Amygdala (tissue), 56 donors: ENCODE data around the gene AMPD3.

ENCODE experiments used
- DNase-seq, 56 donors: peaks; one replicate each; lab custom pipeline; 2025; lab: John Stamatoyannopoulos, UW

AMPD3 gene

DNA sequence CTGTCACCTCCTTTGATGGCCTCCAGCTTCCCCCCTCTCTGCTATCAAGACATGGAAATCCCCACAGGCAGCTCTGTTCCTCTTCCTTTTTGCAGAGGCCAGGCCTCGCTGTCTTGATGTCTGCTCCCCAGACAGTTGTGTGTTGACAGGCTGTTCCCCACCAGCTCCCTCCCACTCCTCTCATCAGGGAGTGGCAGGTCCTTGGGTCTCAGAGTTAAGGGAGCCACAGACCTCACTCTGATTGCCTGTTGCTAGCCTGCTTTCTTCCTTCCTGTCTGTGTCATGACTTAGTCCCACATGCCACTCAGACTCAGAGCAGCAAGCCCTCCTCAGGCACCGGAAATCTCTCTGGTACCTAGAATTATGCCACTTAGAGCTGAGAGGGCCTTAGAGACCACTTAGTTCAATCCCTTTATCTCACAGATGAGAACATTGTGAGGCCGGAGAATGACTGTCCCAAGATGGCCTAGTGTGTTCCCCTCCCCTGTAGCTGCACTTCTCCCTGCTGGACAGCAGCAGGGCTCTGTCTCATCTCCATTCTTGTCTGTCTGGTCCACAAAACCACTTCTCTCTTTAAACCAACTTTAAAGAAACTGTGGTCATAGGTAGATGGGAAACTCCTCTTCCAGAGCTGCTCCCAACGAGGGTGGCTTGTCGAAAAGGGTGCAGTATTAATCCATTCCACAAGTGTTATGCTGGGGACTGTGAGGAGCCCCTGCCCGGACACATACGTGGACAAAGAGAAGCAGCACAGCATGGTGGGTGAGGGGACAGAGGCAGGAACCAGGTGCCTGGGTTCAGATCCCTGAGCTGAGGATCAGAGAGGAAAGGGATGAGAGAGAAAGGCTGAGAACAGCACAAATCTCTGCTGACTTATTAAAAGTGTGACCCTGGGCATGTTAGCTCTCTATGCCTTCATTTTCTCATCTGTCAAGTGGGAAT is 4.2 kb downstream of the AMPD3 start:
- DNase-seq: peak in 3 of 56 donors; percentile 12 to 28 (median 27)

DNA sequence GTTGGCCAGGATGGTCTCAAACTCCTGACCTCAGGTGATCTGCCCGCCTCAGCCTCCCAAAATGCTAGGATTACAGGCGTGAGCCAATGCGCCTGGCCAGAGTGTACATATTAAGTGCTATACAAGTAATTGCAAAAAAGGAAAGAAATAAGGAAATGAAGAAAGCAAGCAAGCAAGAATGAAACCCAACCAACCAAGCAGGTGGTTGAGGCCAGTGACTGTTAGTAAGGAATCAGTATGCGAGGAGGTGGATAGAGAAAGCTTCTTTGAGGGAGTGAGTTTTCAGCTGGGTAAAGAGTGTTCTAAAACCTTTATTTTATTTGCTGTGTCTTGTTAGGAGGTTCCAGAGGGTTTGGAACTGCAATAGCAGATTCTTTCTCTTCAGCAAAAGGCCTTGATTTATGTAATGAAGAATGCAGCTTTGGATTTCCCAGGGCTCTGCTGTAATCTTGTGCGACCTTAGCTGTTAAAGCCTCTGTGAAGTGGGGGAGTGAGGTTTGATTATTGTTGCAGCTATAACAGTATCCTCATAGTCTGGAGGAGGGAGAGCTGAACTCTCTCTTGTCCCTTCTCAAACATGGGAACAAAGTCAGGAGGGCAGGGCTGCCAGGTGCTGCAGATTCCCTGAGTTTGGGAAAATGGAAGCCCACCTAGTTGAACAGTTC is 5.7 kb downstream of the AMPD3 start:
- no peak for DNase-seq

DNA sequence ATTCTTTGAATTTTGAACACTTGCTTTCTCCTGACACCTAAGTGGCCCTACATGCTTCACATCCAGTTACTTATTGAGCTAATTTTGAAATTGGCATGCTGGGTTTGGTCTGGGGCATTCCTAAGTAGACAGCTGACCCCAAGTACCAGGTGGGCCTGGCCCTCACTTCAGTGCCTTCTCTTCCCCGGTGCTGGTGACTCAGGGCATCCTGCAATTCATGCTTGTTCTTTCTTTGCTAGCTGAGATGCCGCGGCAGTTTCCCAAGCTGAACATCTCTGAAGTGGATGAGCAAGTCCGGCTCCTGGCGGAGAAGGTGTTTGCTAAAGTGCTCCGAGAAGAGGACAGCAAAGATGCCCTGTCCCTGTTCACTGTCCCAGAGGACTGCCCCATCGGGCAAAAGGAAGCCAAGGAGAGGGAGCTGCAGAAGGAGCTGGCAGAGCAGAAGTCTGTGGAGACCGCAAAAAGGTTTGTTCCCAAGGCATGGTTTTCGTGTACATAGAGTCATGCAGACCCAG is 6.3 kb downstream of the AMPD3 start:
- DNase-seq: no peak

DNA sequence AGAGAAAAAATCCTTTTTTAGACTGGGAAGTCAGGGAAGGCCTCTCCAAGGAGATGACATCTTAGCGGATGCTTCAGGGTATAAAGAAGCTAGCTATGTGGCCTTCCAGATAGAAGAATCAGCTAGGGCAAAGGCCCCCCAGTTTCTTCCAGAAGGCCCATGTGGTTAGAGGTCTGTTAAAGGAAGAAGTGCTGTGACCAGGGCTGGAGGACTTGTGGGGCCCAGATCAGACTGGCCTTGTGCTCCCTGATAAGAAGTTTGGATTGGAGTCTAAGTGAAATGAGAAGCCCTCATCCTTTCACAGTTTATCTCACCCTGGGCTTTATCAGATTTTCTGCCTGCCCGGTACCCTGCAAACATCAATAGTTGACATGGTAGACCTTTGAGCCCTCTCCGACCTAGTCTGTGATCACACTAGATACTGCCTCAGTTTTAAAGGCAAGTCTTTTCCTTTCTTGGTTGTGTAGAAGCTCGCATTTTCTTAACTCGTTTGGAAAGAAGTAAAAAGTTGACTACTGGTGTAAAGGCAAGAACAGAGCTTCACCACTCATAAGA is 7.8 kb downstream of the AMPD3 start:
- DNase-seq: no peak

DNA sequence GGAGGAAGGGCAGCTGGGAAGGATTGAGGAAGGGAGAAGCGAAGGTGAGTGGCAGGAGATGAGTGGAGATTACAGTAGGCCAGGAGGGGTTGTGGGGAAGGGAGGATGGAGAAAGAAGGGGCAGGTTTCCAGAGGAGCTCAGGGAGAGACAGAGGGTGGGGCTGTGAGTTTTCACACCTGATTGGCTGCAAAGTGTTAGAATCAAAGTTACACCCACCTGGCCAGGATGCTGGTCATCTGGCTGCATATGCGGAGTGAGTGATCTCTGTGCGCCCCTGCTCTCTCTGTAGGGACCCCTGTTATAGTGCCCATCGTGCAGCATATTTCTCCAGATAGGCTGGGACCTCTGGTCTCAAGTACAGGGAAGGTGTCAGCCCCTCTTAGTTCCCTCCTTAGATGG is 18.3 kb downstream of the AMPD3 start:
- DNase-seq: no peak

DNA sequence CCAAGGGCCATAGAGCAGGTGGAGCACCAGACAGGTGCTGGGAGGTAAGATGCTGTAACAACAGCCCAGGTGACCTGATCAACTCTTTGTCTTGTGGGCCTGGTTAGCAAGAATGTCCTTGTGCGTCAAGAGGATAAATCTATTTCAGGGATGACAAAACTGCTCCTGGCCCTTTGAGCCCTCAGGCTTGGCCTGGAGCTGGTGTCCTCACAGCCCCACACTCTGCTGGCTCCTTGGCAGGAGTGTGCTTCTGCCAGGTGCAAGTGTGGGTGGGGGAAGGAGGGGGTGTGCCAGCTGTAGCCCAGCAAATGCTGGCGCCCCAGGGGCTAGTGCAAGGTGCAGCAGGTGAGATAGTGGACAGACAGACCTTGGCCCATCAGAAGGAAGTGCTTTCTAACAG is 19.5 kb downstream of the AMPD3 start:
- DNase-seq: no peak

DNA sequence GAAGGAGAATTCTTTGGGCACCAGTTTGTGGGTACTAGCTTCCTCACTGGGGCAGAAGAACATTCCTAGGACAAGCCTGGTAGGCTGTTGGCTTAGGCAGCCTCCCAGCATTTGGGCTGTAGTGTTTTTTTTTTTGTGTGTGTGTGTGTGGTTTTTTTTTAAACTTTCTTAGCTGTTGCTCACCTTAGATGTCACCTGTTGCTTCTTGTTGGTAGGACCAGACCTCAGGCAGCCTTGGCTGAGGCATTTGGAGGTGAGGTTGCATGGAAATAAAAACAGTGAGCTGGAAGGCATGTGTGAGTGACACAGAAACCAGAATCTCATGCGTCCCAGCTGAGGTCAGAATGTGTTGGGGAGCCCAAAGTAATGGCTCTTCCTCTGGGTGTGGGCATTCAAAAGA is 21.3 kb downstream of the AMPD3 start:
- DNase-seq: no peak

DNA sequence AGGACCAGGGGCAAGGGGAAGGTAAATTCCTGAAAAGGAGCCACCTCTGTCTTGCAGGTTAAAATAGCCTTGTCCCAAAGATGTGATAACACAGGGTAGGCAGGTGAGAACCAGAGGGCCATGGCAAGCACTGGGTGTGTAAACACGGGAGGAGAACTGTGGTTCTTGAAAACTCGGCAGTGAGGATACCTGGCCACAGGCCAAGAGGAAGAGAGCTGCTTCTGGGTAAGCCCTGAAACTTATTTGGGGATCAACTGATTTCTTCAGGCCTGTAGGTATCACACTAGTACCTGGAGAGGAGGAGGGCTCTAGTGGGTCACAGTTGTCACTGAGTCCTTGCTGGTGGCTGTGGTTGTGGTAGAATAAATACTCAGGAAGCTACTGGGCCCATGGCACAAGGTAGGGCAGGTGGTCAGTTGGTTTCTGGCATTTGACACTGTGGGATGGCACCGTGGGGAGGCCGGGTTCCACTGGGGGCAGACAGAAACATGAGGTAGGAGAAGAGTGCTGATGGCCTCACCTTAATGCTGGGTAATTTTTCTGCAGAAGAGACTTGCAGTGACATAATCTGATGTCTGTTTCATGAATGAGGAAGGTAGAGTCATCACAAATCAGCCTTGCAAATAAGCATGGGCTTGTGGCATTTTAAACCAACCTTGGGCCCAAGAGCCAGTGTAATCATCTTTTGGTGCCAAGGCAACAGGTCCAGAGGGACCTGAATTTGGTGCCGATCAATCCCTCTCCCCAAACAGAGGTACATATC is 22.0 kb downstream of the AMPD3 start:
- DNase-seq: no peak

DNA sequence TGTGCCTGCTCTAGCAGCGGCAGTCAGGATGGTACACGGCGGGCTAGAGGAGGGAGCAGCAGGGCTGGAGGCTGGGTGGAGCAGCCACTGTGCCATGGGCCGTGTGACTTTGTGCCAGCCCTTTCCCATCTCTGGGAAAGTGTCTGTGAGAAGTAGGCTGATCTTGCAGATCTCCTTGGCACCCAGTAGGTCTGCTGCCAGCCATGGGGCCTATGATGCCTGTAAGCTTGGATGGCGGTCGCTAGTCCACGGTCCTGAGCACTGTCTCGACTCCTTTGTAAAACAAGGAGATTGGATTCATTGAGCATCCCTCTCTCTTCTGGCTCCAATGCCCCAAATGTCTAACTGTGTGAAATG is 22.6 kb downstream of the AMPD3 start:
- DNase-seq: no peak

DNA sequence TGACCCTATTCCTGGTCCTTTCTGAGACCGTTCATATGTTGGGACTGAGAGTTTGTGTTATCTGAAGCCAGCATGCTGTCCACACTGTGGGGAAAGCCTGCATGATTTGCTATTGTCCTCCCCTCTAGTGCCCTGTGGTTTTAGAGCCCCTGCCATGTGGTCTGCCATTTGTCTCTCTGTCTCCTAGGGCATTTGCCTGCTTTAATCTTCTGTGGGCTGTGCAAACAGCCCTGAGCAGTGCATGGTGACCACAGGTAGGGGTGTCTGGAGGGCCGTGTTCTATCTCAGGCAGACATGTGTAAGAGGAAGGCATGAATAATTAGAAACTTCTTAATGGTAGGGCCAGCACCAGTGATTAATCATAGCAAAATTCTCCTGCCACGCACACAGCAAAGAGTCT is 23.0 kb downstream of the AMPD3 start:
- no peak for DNase-seq

DNA sequence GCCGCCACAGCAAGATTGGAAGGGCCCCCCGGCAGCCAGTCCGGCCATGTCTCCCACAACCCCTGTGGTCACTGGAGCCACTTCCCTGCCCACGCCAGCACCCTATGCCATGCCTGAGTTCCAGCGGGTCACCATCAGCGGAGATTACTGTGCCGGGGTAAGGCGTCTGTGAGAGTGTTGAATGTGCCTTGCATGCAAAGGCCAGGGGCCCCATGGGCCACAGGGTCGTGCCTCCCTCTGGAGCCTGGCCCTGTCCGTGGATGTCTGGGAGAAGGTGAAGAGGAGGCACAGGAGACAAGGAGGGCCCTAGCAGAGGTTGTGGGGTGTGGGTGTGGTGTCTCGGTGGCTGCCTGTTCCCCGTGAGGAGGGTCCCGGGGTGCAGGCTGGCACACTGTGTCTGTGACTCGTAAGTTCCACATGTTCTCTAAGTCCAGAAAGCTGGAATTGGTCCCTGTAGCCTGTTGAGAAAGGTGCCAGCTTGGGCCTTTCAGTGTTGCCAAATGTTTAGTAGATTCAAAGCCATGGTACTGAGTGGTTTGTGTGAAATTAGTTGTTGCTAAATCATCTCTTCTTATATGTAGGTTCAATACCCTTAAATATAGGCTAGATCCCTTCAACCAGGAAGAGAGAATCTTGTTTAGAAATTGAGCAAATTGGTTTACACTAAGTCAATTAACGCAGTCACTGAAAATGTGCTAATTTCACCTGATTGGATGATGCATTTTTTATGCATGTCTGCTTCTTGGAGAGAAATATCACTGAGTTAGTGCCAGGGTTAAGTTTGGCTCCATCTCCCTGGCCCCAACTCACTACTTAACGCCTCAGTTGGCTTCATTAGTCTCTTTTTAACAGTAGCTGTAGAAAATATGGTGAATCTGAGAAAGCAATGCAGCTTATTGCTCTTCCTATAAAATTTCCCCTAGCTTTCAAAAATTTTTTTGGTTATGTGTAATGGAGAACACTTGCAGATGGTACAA is 23.8 kb downstream of the AMPD3 start:
- peak in 3 of 56 donors; percentile 10 to 28 (median 11) for DNase-seq

DNA sequence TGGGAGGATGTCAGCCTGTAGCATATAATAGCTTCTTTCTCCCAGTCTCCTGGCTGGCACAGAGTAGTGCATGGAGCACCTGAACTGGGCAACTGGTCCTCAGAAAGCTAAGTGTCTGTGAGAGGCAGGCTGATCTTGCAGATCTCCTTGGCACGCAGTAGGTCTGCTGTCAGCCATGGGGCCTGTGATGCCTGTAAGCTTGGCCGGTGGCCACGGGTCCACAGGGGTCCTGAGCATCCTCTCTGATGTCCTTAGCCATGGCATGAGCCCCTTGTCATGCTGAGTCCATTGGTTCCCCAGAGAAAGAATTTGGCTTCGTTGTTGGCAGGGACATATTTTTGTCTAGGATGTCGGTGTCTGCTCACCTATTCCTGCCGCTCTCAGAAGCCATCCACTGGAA is 25.0 kb downstream of the AMPD3 start:
- DNase-seq: no peak

DNA sequence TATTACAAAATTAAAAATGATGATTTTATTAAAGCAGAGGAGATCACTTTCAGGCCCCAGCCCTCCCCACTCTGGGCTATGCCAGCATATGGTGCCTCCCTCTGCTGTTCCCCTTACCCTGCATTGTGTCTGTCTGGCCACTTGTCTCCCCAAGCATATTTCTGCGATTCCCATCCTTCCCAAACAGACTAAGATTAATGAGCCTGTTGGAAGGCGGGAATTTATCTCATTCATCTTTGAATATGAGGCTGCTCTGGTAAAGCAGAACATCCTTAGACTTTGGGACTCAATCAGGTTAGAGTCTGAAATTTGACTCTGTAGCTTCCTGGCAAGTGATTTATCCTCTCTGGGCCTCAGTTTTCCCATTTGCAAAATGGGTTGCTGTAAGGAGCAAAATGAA is 25.7 kb downstream of the AMPD3 start:
- no peak for DNase-seq

DNA sequence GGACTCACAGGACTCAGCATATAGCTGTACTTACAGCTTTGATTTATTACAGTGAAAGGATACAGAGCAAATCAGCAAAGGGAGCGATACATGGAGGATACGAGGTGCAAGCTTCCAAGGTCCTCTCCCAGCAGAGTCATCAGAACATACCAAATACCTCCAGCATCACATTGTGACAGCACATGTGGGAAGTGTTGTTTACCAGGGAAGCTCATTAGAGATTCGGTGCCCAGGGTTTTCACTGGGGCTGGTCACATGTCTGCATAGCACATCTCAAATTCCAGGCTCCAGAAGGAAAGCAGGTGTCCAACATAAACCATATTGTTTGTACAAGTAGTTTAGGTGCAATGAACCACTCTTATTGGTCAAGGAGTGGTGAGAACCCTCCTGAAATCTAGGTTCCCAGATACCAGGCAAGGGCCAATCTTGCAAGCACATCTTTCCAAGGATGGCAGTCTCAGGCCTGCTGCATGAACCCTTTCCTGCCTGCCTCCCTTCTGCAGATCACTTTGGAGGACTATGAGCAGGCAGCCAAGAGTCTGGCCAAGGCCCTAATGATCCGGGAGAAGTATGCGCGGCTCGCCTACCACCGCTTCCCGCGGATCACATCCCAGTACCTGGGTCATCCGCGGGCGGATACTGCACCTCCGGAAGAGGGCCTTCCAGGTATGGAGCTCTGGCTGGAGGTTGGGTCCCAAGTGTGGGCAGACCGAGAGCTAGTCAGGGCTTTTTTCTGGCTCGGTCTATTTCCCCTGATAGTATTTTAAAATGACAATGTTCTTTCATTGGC is 26.7 kb downstream of the AMPD3 start:
- peak in 5 of 56 donors; percentile 22 to 49 (median 28) for DNase-seq

DNA sequence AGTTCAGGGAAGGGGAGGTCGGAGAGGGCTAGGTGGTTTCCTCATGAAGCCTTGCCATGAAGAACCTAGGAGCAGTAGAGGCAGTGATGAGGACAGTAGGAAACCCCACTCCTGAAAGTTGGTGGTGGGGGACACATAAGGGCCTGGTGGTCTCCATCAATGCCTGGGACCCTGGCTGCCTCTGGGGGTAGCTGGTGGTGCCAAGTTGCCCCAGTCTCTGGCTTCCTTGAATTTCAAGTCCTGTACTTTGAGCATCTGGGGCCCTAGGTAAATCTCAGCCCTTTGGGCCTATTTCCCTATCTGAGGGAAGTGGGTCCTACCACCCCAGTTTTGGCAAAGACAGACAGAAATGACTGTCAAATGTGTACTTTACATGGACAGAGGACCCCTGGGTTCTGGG is 28.1 kb downstream of the AMPD3 start:
- no peak for DNase-seq

DNA sequence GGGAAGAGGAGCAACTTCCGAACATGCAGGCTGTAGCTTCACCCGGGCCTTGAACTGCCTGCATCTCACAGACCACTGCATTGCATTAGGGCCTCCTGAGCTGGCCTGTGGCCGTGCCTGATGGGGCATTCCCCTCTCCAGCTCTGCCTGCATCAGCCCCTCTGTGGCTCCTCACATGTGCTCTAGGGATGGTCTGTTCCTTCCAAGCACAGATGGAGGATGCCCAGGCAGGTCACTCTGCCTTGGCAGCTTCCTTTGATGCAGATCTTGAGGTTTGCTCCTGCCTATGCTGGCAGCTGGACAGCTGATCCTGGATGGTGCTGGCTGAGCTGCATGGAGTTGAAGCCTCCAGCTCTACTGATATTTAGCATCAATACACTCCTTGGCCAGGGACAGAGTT is 28.5 kb downstream of the AMPD3 start:
- no peak for DNase-seq

DNA sequence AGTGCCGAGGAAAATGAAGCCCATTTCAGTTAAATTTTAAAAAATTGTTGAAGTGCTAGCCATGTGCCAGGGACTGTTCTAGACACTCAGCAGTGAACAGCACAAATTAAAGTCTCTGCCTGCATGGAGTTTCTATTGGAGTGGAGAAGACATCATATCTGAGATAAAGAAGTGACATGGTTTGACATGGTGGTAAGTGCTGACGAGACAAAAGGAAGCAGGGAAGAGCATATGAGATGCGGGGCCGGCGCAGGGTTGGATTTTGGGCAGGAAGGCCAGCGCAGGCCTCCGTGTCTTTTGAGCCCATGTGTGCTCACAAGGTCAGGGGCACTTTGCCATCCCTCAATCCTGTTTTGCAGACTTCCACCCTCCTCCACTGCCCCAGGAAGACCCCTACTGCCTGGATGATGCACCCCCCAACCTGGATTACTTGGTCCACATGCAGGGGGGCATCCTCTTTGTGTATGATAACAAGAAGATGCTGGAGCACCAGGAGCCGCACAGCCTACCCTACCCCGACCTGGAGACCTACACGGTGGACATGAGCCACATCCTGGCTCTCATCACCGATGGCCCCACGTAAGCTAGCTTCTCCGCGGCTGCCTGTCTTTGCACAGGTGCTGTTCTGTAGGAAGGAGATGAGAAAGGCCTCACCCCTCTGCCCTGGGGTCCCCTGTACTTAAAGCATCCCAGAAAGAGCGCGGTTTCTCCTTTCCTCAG is 29.6 kb downstream of the AMPD3 start:
- no peak for DNase-seq

DNA sequence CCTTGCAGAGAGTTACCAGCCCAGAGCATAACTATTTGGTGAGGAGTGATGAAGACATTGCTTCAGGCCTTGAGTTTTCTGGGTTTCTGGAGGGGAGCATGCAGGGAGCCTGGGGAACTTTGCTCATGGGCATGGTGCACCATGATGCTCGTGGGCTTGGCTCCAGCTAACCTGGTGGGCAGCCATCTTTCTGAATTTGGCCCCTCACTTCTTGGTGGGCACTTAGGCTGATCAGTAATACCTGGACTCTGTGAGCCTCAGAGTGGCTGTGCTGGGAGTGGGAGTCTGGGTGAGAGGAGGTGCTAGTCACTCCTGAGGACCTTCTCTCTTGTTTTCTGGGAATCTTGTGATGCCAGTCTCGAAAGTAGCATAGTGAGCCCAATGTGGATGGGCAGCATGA is 30.6 kb downstream of the AMPD3 start:
- DNase-seq: no peak
